ENCODE data around the gene GSK3A.

GSK3A gene

DNA sequence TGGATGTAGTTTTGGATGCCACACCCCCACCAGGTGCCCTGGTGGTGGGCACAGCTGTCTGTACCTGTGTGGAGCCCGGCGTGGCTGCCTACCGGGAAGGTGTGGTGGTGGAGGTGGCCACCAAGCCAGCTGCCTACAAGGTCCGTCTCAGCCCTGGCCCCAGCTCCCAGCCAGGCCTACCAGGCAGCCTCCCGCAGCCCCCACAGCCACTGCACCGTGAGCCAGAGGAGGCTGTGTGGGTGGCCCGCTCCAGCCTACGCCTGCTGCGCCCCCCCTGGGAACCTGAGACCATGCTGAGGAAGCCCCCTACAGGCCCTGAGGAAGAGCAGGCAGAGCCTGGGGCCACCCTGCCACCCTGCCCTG is 30.1 kb upstream of the GSK3A start:
- Histone ChIP-seq H3K4me1 (ENCODE audit: insufficient read depth, low read length, poor library complexity, severe bottlenecking) (peaks cover 19% of the 10 kb centered on the region), H2AFZ (ENCODE audit: low read length) (no peak overlapping the region), H3K27me3 (ENCODE audit: insufficient read depth, low read length, poor library complexity, severe bottlenecking) (no peaks in the 10 kb centered on the region), H3K9me3 (ENCODE audit: insufficient read depth, low read depth, low read length) (no peaks in the 10 kb centered on the region), H3F3A (ENCODE audit: low read depth) (no peaks in the 10 kb centered on the region), H3K9ac (ENCODE audit: low read depth, low read length, poor library complexity, severe bottlenecking) (no peak overlapping the region), H4K20me1 (ENCODE audit: insufficient read depth, low read length, poor library complexity, severe bottlenecking) (no peaks in the 10 kb centered on the region), H3K36me3 (ENCODE audit: insufficient read depth, low read length) (0 out of 2 replicates have a peak, but pooled peaks cover 3% of the 10 kb centered on the region), H3K4me3 (ENCODE audit: low read length, poor library complexity, severe bottlenecking) (no peak overlapping the region), H3K79me2 (ENCODE audit: insufficient read depth, low read length) (peaks cover 34% of the 10 kb centered on the region), H3K4me2 (ENCODE audit: low read depth, low read length, poor library complexity, severe bottlenecking) (no peak overlapping the region), H3K9me2 (replicated peaks; ENCODE audit: low read depth, low read length) (no peaks in the 10 kb centered on the region)
- no peak for TF ChIP-seq CTCF (conservative IDR thresholded peaks at IDR 0.05; ENCODE audit: low read length)
- no peak for TF ChIP-seq EZH2phosphoT487 (IDR thresholded peaks at IDR 0.05; ENCODE audit: borderline replicate concordance)

- no peaks in the 10 kb centered on the region for H3K27me3 ChIP-seq (ENCODE audit: insufficient read depth, low read length, poor library complexity, severe bottlenecking)
- peaks cover 21% of the 10 kb centered on the region for H3K4me1 ChIP-seq (ENCODE audit: insufficient read depth, low read length, poor library complexity, severe bottlenecking)
- H3K36me3 ChIP-seq (ENCODE audit: insufficient read depth, low read length): 0 out of 2 replicates have a peak, but pooled peaks cover 3% of the 10 kb centered on the region
- no peaks in the 10 kb centered on the region for H4K20me1 ChIP-seq (ENCODE audit: insufficient read depth, low read length, poor library complexity, severe bottlenecking)
- H3K9me2 ChIP-seq (replicated peaks; ENCODE audit: low read depth, low read length): no peaks in the 10 kb centered on the region
- no peak for TF ChIP-seq EZH2phosphoT487 (IDR thresholded peaks at IDR 0.05; ENCODE audit: borderline replicate concordance)
- no peak for TF ChIP-seq CTCF (conservative IDR thresholded peaks at IDR 0.05; ENCODE audit: low read length)
- peaks cover 33% of the 10 kb centered on the region for H3K79me2 ChIP-seq (ENCODE audit: insufficient read depth, low read length)
- H3K4me2 ChIP-seq (ENCODE audit: low read depth, low read length, poor library complexity, severe bottlenecking): peak overlapping the region; percentile 100
- no peaks in the 10 kb centered on the region for H3K9me3 ChIP-seq (ENCODE audit: insufficient read depth, low read depth, low read length)
- H3K9ac ChIP-seq (ENCODE audit: low read depth, low read length, poor library complexity, severe bottlenecking): peak overlapping the region; percentile 89
- H3K4me3 ChIP-seq (ENCODE audit: low read length, poor library complexity, severe bottlenecking): no peak overlapping the region
- no peak overlapping the region for H2AFZ ChIP-seq (ENCODE audit: low read length)
- H3F3A ChIP-seq (ENCODE audit: low read depth): no peaks in the 10 kb centered on the region
These were observed 29.6 kb upstream of the GSK3A start for GRCh38 chr19:42271861-42272534.

GRCh38 chr19:42271045-42271419 is 28.6 kb upstream of the GSK3A start:
- no peaks in the 10 kb centered on the region for H3F3A ChIP-seq (ENCODE audit: low read depth)
- peak overlapping the region; percentile 89 for H3K9ac ChIP-seq (ENCODE audit: low read depth, low read length, poor library complexity, severe bottlenecking)
- peaks cover 33% of the 10 kb centered on the region for H3K79me2 ChIP-seq (ENCODE audit: insufficient read depth, low read length)

More at GRCh38 chr19:42271045-42271419, 28.6 kb upstream of the GSK3A start:
- Histone ChIP-seq H3K4me3 (ENCODE audit: low read length, poor library complexity, severe bottlenecking) (peak overlapping the region; percentile 83), H3K4me1 (ENCODE audit: insufficient read depth, low read length, poor library complexity, severe bottlenecking) (peaks cover 21% of the 10 kb centered on the region), H2AFZ (ENCODE audit: low read length) (no peak overlapping the region), H3K36me3 (ENCODE audit: insufficient read depth, low read length) (0 out of 2 replicates have a peak, but pooled peaks cover 3% of the 10 kb centered on the region), H3K27me3 (ENCODE audit: insufficient read depth, low read length, poor library complexity, severe bottlenecking) (no peaks in the 10 kb centered on the region), H4K20me1 (ENCODE audit: insufficient read depth, low read length, poor library complexity, severe bottlenecking) (no peaks in the 10 kb centered on the region), H3K9me3 (ENCODE audit: insufficient read depth, low read depth, low read length) (no peaks in the 10 kb centered on the region), H3K4me2 (ENCODE audit: low read depth, low read length, poor library complexity, severe bottlenecking) (peak overlapping the region; percentile 100), H3K9me2 (replicated peaks; ENCODE audit: low read depth, low read length) (no peaks in the 10 kb centered on the region)
- TF ChIP-seq EZH2phosphoT487 (IDR thresholded peaks at IDR 0.05; ENCODE audit: borderline replicate concordance) (no peak), CTCF (conservative IDR thresholded peaks at IDR 0.05; ENCODE audit: low read length) (no peak)
